H9 (cell line): ENCODE data around the gene SELENOF. TPM values are rescaled to one million over a fixed set of nuclear protein-coding genes. Genes with fewer than 3 reads are reported as not detected.

Experiments
- DNase-seq: peaks from one replicate; pipeline ENCODE4 v3.0.0-alpha.2; 2017
- H2AFZ ChIP-seq: one replicate; pipeline ENCODE4 v1.6.1; 2013; ENCODE audit warnings: mild to moderate bottlenecking, low read length, control low read depth, moderate library complexity
- H2AK5ac ChIP-seq: 2 replicates; pipeline ENCODE4 v1.6.1; 2013; ENCODE audit warnings: low read length, control low read depth, mixed read lengths; ENCODE audit not compliant: insufficient read length
- H2BK120ac ChIP-seq: one replicate; pipeline ENCODE4 v1.6.1; 2013; ENCODE audit warnings: low read depth, mild to moderate bottlenecking, low read length, control low read depth, inconsistent platforms; ENCODE audit not compliant: poor library complexity, severe bottlenecking
- H2BK12ac ChIP-seq: 2 replicates; pipeline ENCODE4 v1.6.1; 2013; ENCODE audit warnings: low read length, control low read depth, mixed read lengths, low read depth; ENCODE audit not compliant: insufficient read length
- H2BK15ac ChIP-seq: 2 replicates; pipeline ENCODE4 v1.6.1; 2013; ENCODE audit warnings: low read depth, low read length, control low read depth
- H2BK20ac ChIP-seq: one replicate; pipeline ENCODE4 v1.6.1; 2013; ENCODE audit warnings: low read depth, mild to moderate bottlenecking, low read length, control low read depth, inconsistent platforms; ENCODE audit not compliant: poor library complexity, severe bottlenecking
- H2BK5ac ChIP-seq: 2 replicates; pipeline ENCODE4 v1.6.1; 2013; ENCODE audit warnings: low read length, control low read depth, mixed read lengths; ENCODE audit not compliant: insufficient read length
- H3K14ac ChIP-seq: 2 replicates; pipeline ENCODE4 v1.6.1; 2013; ENCODE audit warnings: low read length, control low read depth; ENCODE audit not compliant: insufficient read depth
- H3K18ac ChIP-seq: 2 replicates; pipeline ENCODE4 v1.6.1; 2013; ENCODE audit warnings: low read depth, mild to moderate bottlenecking, mixed read lengths, low read length, control low read depth; ENCODE audit not compliant: insufficient read length
- H3K23ac ChIP-seq: 2 replicates; pipeline ENCODE4 v1.6.1; 2013; ENCODE audit warnings: low read length, control low read depth, mixed read lengths, low read depth; ENCODE audit not compliant: insufficient read length
- H3K23me2 ChIP-seq: 2 replicates; pipeline ENCODE4 v1.6.1; 2013; ENCODE audit warnings: low read depth, mild to moderate bottlenecking, mixed read lengths, low read length, control low read depth; ENCODE audit not compliant: insufficient read length, poor library complexity, severe bottlenecking
- H3K27ac ChIP-seq: 2 replicates; pipeline ENCODE4 v1.5.1; 2013; ENCODE audit warnings: low read length, control low read depth, mixed read lengths, low read depth; ENCODE audit not compliant: insufficient read length
- H3K27me3 ChIP-seq: 2 replicates; pipeline ENCODE4 v1.6.1; 2013; ENCODE audit warnings: low read length, control low read depth, inconsistent platforms; ENCODE audit not compliant: insufficient read depth
- H3K4ac ChIP-seq: 2 replicates; pipeline ENCODE4 v1.6.1; 2013; ENCODE audit warnings: low read depth, mild to moderate bottlenecking, control low read depth, inconsistent platforms, low read length, moderate library complexity
- H3K4me1 ChIP-seq: 2 replicates; pipeline ENCODE4 v1.6.1; 2013; ENCODE audit warnings: low read length, control low read depth, inconsistent platforms; ENCODE audit not compliant: insufficient read depth
- H3K4me2 ChIP-seq: 2 replicates; pipeline ENCODE4 v1.6.1; 2013; ENCODE audit warnings: low read length, control low read depth, mixed read lengths; ENCODE audit not compliant: insufficient read length, insufficient read depth
- H3K56ac ChIP-seq: 2 replicates; pipeline ENCODE4 v1.6.1; 2013; ENCODE audit warnings: low read depth, mild to moderate bottlenecking, mixed read lengths, low read length, control low read depth; ENCODE audit not compliant: insufficient read length
- H3K79me1 ChIP-seq: 2 replicates; pipeline ENCODE4 v1.6.1; 2013; ENCODE audit warnings: low read depth, mild to moderate bottlenecking, moderate library complexity, low read length, control low read depth, inconsistent platforms; ENCODE audit not compliant: insufficient read depth, poor library complexity, severe bottlenecking
- H3K79me2 ChIP-seq: 2 replicates; pipeline ENCODE4 v1.6.1; 2013; ENCODE audit warnings: low read length, control low read depth, inconsistent platforms; ENCODE audit not compliant: insufficient read depth
- H3K9ac ChIP-seq: 2 replicates; pipeline ENCODE4 v1.6.1; 2013; ENCODE audit warnings: low read length, control low read depth, mixed read lengths; ENCODE audit not compliant: insufficient read length; ENCODE audit errors: extremely low read depth
- H3K9me3 ChIP-seq: one replicate; pipeline ENCODE4 v1.6.1; 2013; ENCODE audit warnings: low read depth, low read length, inconsistent platforms; ENCODE audit not compliant: control insufficient read depth
- H3T11ph ChIP-seq: one replicate; pipeline ENCODE4 v1.6.1; 2013; ENCODE audit warnings: mild to moderate bottlenecking, low read length, control low read depth, inconsistent platforms
- H4K20me1 ChIP-seq: one replicate; pipeline ENCODE4 v1.6.1; 2013; ENCODE audit not compliant: control insufficient read depth, insufficient read length, insufficient read depth
- H4K5ac ChIP-seq: 2 replicates; pipeline ENCODE4 v1.6.1; 2013; ENCODE audit warnings: low read depth, mild to moderate bottlenecking, mixed read lengths, low read length, control low read depth; ENCODE audit not compliant: insufficient read length
- H4K8ac ChIP-seq: replicated peaks from 2 replicates; pipeline ENCODE4 v1.6.1; 2013; ENCODE audit warnings: low read length, control low read depth, mixed read lengths, low read depth; ENCODE audit not compliant: insufficient read length
- H4K91ac ChIP-seq: 2 replicates; pipeline ENCODE4 v1.6.1; 2013; ENCODE audit warnings: low read depth, mild to moderate bottlenecking, moderate library complexity, mixed read lengths, low read length, control low read depth; ENCODE audit not compliant: insufficient read length
- H3K27ac Mint-ChIP-seq, 3 experiments: 2 replicates in 2 of 3; 3 replicates in 1 of 3; pipeline ENCODE4 v1.8.0; 2020 to 2021; ENCODE audit warnings: mixed read lengths in 3 of 3, mild to moderate bottlenecking in 1 of 3, moderate library complexity in 1 of 3
- H3K27me3 Mint-ChIP-seq: 2 replicates; pipeline ENCODE4 v1.8.0; 2021; ENCODE audit warnings: low read depth, mild to moderate bottlenecking, moderate library complexity, mixed read lengths
- H3K36me3 Mint-ChIP-seq, 3 experiments: 2 replicates in 2 of 3; 3 replicates in 1 of 3; pipeline ENCODE4 v1.8.0; 2020 to 2021; ENCODE audit warnings: low read depth in 3 of 3, mixed read lengths in 3 of 3; ENCODE audit not compliant: insufficient read depth in 1 of 3
- H3K4me1 Mint-ChIP-seq, 2 experiments: 2 replicates each; pipeline ENCODE4 v1.8.0; 2020; ENCODE audit warnings: mixed read lengths in 2 of 2
- H3K4me3 Mint-ChIP-seq, 2 experiments: 2 replicates in 1 of 2; 3 replicates in 1 of 2; pipeline ENCODE4 v1.8.0; 2020 to 2021; ENCODE audit warnings: mild to moderate bottlenecking in 2 of 2, mixed read lengths in 2 of 2, moderate library complexity in 1 of 2
- H3K9me3 Mint-ChIP-seq, 2 experiments: 2 replicates in 1 of 2; 3 replicates in 1 of 2; pipeline ENCODE4 v1.8.0; 2020; ENCODE audit warnings: mild to moderate bottlenecking in 2 of 2, mixed read lengths in 2 of 2, moderate library complexity in 1 of 2
- CTCF ChIP-seq: fragments of 200-600 bp; sonication (generic); conservative IDR thresholded peaks from 3 replicates; pipeline ENCODE4 v1.8.0; 2021; ENCODE audit warnings: antibody characterized with exemption, mild to moderate bottlenecking
- WGBS: extraction: QIAGEN DNeasy Blood & Tissue Kit; methylation state at CpG from one replicate; pipeline ENCODE4 v1.1.7; 2013; ENCODE audit warnings: missing lambda C conversion rate, low lambda C conversion rate, mixed read lengths; ENCODE audit not compliant: insufficient read length; ENCODE audit errors: extremely low coverage; 5-methylcytosine and 5-hydroxymethylcytosine counted together
- total RNA-seq: library from RNA; stranded (reverse); gene quantifications from 2 replicates; pipeline ENCODE4 v1.2.1, GENCODE V29; 2021

The SELENOF gene
- total RNA-seq, 1 experiment from 2014 or later, result 143 TPM

- H3K27ac Mint-ChIP-seq, result no peak overlapping the region
- 0 out of 4 replicates have a peak, but pooled peaks cover 0 to 4% of the 10 kb centered on the region in 2 experiments for H3K4me1 Mint-ChIP-seq
- H3K9me3 ChIP-seq, result peaks cover 11% of the 10 kb centered on the region
- H2BK12ac ChIP-seq, result no peak overlapping the region
- no peaks in the 10 kb centered on the region; the same call in 1 of the 2 replicates for H3K27me3 Mint-ChIP-seq
- H3K79me2 ChIP-seq, result peaks cover 14% of the 10 kb centered on the region; the same call in 1 of the 2 replicates
- H2BK20ac ChIP-seq, result no peak overlapping the region
- no peaks in the 10 kb centered on the region for H3K23me2 ChIP-seq
- H3K23ac ChIP-seq, result no peak overlapping the region
- no peak overlapping the region for H3K18ac ChIP-seq
- peaks cover 46 to 48% of the 10 kb centered on the region in 2 experiments for H3K9me3 Mint-ChIP-seq
- no peak for TF ChIP-seq CTCF
- no peak overlapping the region for H3K56ac ChIP-seq
- no peak overlapping the region for H3K27ac ChIP-seq
- no peak overlapping the region for H2AFZ ChIP-seq
- no peak overlapping the region for H3K9ac ChIP-seq
- no peak overlapping the region for H3T11ph ChIP-seq
- H3K4me3 Mint-ChIP-seq, result no peak overlapping the region
- no peak overlapping the region for H3K4ac ChIP-seq
- no peak overlapping the region for H4K91ac ChIP-seq
- no CpG with 5 or more reads among the region's 1 CpG for WGBS
- H3K79me1 ChIP-seq, result peaks cover 4% of the 10 kb centered on the region
- no peak overlapping the region for H2BK15ac ChIP-seq
- H3K14ac ChIP-seq, result no peak overlapping the region
- no peak overlapping the region for H2BK120ac ChIP-seq
- H2AK5ac ChIP-seq, result no peak overlapping the region
- no peak overlapping the region for H3K4me2 ChIP-seq
- no peaks in the 10 kb centered on the region for H3K27me3 ChIP-seq
- H3K4me1 ChIP-seq, result no peaks in the 10 kb centered on the region
- peaks cover 33 to 57% (median 49%) of the 10 kb centered on the region in 3 experiments for H3K36me3 Mint-ChIP-seq
- no peak overlapping the region for H4K8ac ChIP-seq
- DNase-seq, result no peak
- no peak overlapping the region for H2BK5ac ChIP-seq
- H4K20me1 ChIP-seq, result no peaks in the 10 kb centered on the region
- H4K5ac ChIP-seq, result no peak overlapping the region
Observed at GRCh38 chr1:86922445-86922844, 8.5 kb upstream of the SELENOF start.
